Thoracic aorta (tissue), 2 donors: ENCODE measurements around the gene STAB2. TPM values are rescaled to one million over a fixed set of nuclear protein-coding genes. Genes with fewer than 3 reads are reported as not detected.

Experiments used
- ATAC-seq: fragments of 150-250 bp; one replicate; pipeline ENCODE4 v1.8.0; 2017; ENCODE audit warnings: low read depth; ENCODE audit not compliant: insufficient number of reproducible peaks, low FRiP score
- DNase-seq: peaks from one replicate; pipeline ENCODE4 v3.0.0-alpha.2; 2020; ENCODE audit warnings: low spot score
- H3K27ac ChIP-seq, 2 donors: fragments of 200-600 bp; sonication (generic); 1 replicate in 1 of 2; 2 replicates in 1 of 2; pipeline ENCODE4 v1.5.1; 2016; ENCODE audit warnings: mild to moderate bottlenecking in 2 of 2, moderate library complexity in 2 of 2
- H3K27me3 ChIP-seq: fragments of 200-600 bp; sonication (generic); replicated peaks from 2 replicates; pipeline ENCODE4 v1.6.0; 2016; ENCODE audit warnings: mild to moderate bottlenecking; ENCODE audit not compliant: insufficient read depth
- H3K36me3 ChIP-seq: fragments of 200-600 bp; sonication (generic); one replicate; pipeline ENCODE4 v1.5.1; 2016
- H3K4me1 ChIP-seq, 2 donors: fragments of 200-600 bp; sonication (generic); 1 replicate in 1 of 2; 2 replicates in 1 of 2; pipeline versions ENCODE4 v1.5.1 to v1.6.0; 2016; ENCODE audit warnings: low read depth in 2 of 2, mild to moderate bottlenecking in 1 of 2; ENCODE audit not compliant: control insufficient read depth in 1 of 2
- H3K4me3 ChIP-seq: fragments of 200-600 bp; sonication (generic); 2 replicates; pipeline ENCODE4 v1.5.1; 2016; ENCODE audit warnings: mild to moderate bottlenecking
- H3K9me3 ChIP-seq: fragments of 200-600 bp; sonication (generic); 2 replicates; pipeline ENCODE4 v1.5.1; 2016
- CTCF ChIP-seq: fragments of 200-600 bp; sonication (generic); IDR thresholded peaks from one replicate; pipeline ENCODE4 v1.5.1; 2019; ENCODE audit warnings: antibody characterized with exemption
- total RNA-seq, 2 donors: library from RNA; depleted of rRNA; stranded (reverse); fragments of >200 nt; gene quantifications; one replicate each; pipeline versions ENCODE4 v1.1.0 to v1.2.3, GENCODE V29; 2016

STAB2 gene
- total RNA-seq, 2 donors from 2014 or later: not detected

GRCh38 chr12:103793046-103793445, 206.0 kb downstream of the STAB2 start:
- H3K27ac ChIP-seq: no peak overlapping the region

GRCh38 chr12:103793512-103794045, 206.5 kb downstream of the STAB2 start:
- H3K4me3 ChIP-seq: no peak overlapping the region
- no peak for DNase-seq
- no peaks in the 10 kb centered on the region for H3K4me1 ChIP-seq
- H3K27ac ChIP-seq: no peak overlapping the region
- no peaks in the 10 kb centered on the region for H3K27me3 ChIP-seq
- no peaks in the 10 kb centered on the region for H3K9me3 ChIP-seq
- no peak for TF ChIP-seq CTCF
- H3K36me3 ChIP-seq: peaks cover 55% of the 10 kb centered on the region
- ATAC-seq: no peak

More at GRCh38 chr12:103793046-103793445, 206.0 kb downstream of the STAB2 start:
- Histone ChIP-seq H3K27me3 (no peaks in the 10 kb centered on the region), H3K9me3 (no peaks in the 10 kb centered on the region), H3K4me3 (no peak overlapping the region), H3K36me3 (peaks cover 50% of the 10 kb centered on the region), H3K4me1 (no peaks in the 10 kb centered on the region)
- TF ChIP-seq CTCF: no peak
- DNase-seq (no peak), ATAC-seq (no peak)

- ATAC-seq (no peak), DNase-seq (no peak)
- no peak for TF ChIP-seq CTCF
- Histone ChIP-seq H3K36me3 (peaks cover 55% of the 10 kb centered on the region), H3K27ac (no peak overlapping the region), H3K4me3 (no peak overlapping the region), H3K27me3 (no peaks in the 10 kb centered on the region), H3K4me1 (peaks cover 0 to 7% of the 10 kb centered on the region in 2 donors), H3K9me3 (no peaks in the 10 kb centered on the region)
These were observed 207.5 kb downstream of the STAB2 start for GRCh38 chr12:103794309-103795213.

- ATAC-seq (no peak), DNase-seq (no peak)
- peak overlapping the region; percentile 69 to 75 for H3K27ac ChIP-seq
These were observed 211.5 kb downstream of the STAB2 start for GRCh38 chr12:103798586-103798985.

More at GRCh38 chr12:103798586-103798985, 211.5 kb downstream of the STAB2 start:
- TF ChIP-seq CTCF: no peak
- H3K27me3 ChIP-seq: no peaks in the 10 kb centered on the region
- no peak overlapping the region for H3K4me3 ChIP-seq
- H3K36me3 ChIP-seq: peaks cover 38% of the 10 kb centered on the region
- no peaks in the 10 kb centered on the region for H3K9me3 ChIP-seq
- H3K4me1 ChIP-seq: peaks cover 20 to 37% of the 10 kb centered on the region in 2 donors
